ENCODE measurements around the gene PCBP3.
"Not testable (repeated sequence)": the region's sequence is repeated elsewhere in the genome, so short reads cannot be mapped to it uniquely, and the experiment has no call there.

PCBP3 gene

GRCh38 chr21:45643021-45643980, at the start of gene PCBP3:
Gene PCBP3 (plus strand): TSS chr21:45643725. CDS start chr21:45850086, 206,361 bp downstream.
- DNase-seq, result peak; percentile 65 to 100 (median 96)

- DNase-seq, result no peak
Measured at GRCh38 chr21:45594721-45595489, 48.6 kb upstream of the PCBP3 start.

GRCh38 chr21:45595574-45596295, 47.8 kb upstream of the PCBP3 start:
- DNase-seq, result no peak

- DNase-seq, result peak in 33 of 56 donors; percentile 5 to 75 (median 22)
Measured at GRCh38 chr21:45596704-45597318, 46.7 kb upstream of the PCBP3 start.

GRCh38 chr21:45598109-45598508, 45.4 kb upstream of the PCBP3 start:
- no peak for DNase-seq

- DNase-seq, result no peak
Measured at GRCh38 chr21:45598666-45599065, 44.9 kb upstream of the PCBP3 start.

- no peak for DNase-seq
Measured at GRCh38 chr21:45599146-45599581, 44.4 kb upstream of the PCBP3 start.

- DNase-seq, result no peak
Measured at GRCh38 chr21:45600248-45600647, 43.3 kb upstream of the PCBP3 start.

- DNase-seq, result no peak
Measured at GRCh38 chr21:45601551-45601950, 42.0 kb upstream of the PCBP3 start.

GRCh38 chr21:45602106-45602505, 41.4 kb upstream of the PCBP3 start:
- no peak for DNase-seq

- DNase-seq, result no peak
Measured at GRCh38 chr21:45603481-45603880, 40.0 kb upstream of the PCBP3 start.

- not testable (repeated sequence) for DNase-seq
Measured at GRCh38 chr21:45604681-45605080, 38.8 kb upstream of the PCBP3 start.

- peak in 16 of 56 donors; percentile 8 to 64 (median 35) for DNase-seq
Measured at GRCh38 chr21:45607021-45607908, 36.3 kb upstream of the PCBP3 start.

- peak in 2 of 56 donors; percentile 5 to 7 for DNase-seq
Measured at GRCh38 chr21:45607909-45608295, 35.6 kb upstream of the PCBP3 start.

GRCh38 chr21:45608747-45609470, 34.6 kb upstream of the PCBP3 start:
- DNase-seq, result peak in 2 of 56 donors; percentile 4 to 5

- not testable (repeated sequence) for DNase-seq
Measured at GRCh38 chr21:45609616-45610015, 33.9 kb upstream of the PCBP3 start.

- DNase-seq, result no peak
Measured at GRCh38 chr21:45611296-45611695, 32.2 kb upstream of the PCBP3 start.

GRCh38 chr21:45611939-45612664, 31.4 kb upstream of the PCBP3 start:
- no peak for DNase-seq

GRCh38 chr21:45612665-45613019, 30.9 kb upstream of the PCBP3 start:
- not testable (repeated sequence) for DNase-seq
